Hematopoietic multipotent progenitor cell treated with erythropoietin and hydrocortisone succinate and interleukin-3 and kit ligand, for 17 days (in vitro differentiated cells): Measurements from ENCODE around the gene SIM2.

ENCODE experiments used
- DNase-seq: peaks from one replicate; pipeline ENCODE4 v3.0.0-alpha.2; 2015; ENCODE audit warnings: low spot score

SIM2 gene

DNA sequence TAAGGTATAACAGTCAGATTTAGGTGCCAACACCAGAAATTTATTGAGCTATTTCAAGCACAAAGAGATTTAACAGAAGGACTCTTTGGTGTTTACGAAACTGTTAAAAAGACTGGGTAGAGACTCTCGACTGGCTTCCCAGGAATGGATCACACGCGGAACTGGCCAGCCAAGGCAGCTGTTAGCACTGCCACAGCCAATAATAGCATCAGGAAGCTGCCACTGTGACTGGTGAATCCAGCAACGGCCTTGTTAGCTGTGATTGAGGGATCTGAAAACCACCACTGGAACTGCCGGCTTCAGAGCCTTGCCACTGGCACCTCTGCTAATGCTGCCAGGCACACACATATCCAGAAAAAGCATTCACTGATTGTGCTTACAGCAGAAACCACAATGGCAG is 10.6 kb upstream of the SIM2 start:
- DNase-seq: no peak

DNA sequence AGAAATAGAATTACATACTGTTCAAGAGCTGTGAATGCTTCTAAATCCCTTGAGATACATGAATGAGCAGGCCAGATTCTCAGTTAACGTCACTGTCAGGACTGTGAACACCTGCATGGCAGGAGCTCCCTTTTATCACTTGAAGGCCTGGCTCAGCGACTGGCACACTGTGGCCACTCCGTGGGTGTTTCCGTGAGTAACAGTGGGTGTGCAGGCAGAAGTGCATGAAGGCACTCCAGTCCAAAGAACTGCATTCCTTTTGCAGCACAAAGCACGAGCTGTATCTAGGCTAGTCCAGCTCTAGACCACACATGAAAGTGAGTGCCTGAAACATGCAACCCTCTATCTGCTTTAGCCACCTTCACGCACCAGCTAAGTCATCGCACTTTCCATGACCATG is 9.6 kb upstream of the SIM2 start:
- no peak for DNase-seq

DNA sequence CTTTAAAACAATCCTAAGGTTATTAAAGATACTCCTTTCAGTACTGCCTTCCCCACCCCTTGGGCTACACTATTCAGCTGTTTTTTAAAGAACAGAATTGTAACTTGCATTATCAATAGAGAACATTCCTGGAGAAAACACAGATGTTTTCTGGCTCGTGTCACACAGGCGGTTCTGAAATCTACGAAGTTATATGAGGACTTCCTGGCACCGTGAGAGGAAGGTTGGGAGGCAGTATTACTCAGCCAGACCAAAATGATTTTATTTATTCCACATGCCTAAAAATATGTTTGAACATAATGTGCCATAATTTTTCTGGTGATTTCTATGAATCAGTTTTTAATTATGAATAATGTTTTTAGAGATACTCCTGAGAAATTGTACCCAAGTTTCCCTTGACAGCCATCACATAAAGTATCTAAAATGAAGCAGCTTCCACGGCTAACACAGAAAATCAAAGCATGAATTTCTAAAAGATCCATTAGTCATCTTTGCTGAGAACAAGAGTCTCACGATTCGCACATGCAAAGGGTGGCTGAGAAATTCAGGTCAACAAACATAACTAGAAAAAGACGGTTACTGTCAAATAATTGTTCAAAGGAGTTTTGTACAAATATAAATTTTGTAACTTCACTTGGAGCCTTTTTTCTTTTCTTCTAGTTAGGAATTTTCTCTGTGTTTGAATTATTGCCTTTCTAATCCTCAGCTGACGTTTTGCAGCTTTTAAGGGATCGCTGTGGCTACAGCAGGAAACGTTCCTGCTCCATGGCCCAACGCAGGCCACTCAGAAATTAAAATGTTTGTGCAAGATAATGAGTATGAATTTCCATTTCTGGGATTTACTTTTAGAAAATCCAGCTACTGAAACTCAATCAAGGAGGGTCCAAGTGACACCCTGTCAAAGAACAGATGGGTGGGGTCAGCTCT is 8.0 kb upstream of the SIM2 start:
- DNase-seq: no peak

DNA sequence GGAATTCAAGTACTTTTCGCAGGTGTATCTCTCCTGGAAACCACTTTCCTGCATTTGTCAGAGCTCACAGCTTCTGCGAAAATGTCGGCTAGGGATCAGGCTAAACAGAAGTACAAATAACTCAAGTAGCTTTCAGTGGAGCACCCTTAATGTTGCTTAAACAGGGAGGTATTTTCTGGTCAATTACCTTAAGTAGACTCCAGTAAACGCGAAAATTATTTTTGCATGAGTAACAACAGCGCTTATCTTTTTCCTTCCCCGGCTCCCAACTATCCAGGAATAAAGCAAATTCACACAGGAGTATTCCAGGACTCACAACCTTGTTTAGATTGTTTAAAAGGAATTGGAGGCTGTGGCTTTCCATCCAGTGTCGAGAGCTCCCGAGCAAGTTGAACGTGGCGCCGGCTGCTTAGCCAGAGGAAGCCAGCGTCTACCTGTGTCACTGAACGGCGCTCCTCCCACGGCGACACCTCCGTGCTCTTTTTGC is 7.3 kb upstream of the SIM2 start:
- no peak for DNase-seq

DNA sequence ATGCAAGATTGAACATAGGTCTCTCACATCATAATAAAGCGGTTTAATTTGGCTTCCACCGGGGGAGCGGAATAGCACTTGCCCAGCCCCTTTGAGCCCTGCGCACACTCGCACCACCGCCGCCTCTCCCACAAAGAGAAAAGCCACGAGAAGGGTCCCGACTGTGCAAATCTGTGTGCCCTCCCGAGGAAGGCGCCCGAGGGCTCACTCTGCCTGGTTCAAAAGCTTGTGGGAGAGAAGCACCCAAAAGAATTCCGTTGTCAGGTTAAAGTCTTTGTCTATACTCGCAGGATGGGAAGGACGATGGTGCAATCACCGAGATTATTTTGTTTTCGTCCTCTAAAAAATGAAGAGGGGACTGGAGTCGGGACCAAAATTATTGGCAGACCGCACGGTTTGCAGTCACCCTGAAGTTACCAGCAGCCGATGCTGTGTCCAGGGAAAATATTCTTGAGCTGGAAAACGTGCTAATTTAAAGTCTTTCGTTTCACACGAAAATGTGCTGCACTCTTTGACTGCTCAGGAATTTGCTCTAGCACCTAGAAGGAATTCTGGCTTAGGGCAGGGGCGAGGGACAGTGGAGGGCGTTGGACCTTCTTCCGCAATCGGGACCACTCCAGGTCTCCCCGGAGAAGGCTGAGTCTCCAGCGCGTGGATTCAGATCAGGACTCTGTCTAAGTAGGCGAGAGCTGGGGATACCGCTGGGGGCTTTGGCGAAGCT is 6.6 kb upstream of the SIM2 start:
- no peak for DNase-seq

DNA sequence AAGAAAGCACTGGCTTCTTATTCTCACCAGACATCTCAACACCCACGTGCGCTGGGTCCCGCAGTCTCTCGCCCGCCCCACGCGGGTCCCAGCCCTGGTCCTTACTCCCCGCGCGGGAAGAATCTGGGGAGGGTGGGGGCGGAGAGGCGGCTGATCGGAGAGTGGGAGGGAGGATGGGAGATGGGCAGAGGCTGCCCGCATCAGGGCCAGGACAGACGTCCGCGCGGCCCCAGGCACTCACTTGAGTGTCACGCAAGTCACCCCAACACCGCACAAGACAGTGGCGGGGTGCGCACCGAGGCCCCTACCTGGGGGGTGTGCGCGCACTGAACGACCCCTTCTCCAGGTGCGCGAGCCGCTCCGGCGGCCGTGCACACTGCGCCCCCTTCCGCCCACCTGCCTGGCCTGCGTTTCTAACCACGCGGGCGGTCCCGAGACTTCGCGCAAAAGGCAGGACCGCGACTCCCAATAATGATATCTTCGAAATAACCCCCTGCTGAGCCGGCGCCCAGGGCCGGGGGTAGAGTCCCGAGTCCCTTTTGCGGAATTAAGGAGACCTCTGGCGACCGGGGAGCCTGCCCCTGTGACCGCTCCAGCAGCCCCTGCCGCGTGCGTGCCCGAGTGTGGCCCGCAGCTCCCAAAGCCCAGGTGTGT is 6.0 kb upstream of the SIM2 start:
- no peak for DNase-seq

DNA sequence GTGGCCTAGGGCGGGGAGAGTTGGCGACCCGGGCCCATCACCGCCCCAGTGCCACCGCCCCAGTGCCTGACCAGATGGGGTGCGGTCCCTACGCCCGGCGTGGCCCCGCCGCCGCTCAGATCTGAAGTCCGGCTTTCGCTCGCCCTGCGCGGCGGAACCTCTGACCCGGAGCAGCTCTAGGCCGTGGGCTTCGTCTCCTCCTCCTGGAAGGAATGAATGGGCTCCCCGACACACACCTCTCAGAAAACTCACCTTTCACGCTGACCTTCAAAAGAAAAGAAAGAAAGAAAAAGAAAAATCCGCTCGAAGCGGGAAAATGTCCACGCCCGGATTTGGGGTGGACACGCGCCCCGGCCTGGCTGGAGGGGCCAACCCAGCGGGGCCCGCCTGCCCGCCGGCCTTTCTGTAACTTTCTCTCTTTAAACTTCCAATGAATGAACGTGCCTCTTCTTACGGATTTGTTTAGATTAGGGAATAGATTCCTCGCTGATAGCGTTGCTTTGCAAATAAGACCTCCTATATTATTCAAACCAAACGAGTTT is 5.4 kb upstream of the SIM2 start:
- no peak for DNase-seq

DNA sequence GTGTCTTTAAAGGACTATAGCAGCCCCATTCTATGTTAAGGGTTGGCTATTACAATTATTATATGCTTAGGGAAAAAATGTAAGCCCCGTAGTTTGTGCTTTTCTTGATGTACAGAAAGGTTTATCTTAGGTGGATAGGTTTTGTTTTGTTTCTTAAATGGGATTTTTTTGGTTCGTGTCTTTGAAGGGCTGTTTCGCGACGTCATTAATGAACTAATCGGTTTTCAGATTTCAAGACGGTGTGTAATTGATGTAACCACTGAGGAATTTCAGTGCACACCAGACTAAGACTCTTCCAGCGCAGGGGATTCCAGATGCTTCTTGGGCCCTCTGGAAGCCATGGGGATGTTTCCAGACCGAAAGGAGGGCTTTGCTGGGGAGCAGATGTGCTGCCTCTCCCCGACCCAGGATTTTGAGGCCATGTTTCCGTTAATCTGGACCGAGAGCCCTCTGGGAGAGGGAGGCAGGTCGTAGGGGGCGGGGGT is 4.8 kb upstream of the SIM2 start:
- DNase-seq: no peak

DNA sequence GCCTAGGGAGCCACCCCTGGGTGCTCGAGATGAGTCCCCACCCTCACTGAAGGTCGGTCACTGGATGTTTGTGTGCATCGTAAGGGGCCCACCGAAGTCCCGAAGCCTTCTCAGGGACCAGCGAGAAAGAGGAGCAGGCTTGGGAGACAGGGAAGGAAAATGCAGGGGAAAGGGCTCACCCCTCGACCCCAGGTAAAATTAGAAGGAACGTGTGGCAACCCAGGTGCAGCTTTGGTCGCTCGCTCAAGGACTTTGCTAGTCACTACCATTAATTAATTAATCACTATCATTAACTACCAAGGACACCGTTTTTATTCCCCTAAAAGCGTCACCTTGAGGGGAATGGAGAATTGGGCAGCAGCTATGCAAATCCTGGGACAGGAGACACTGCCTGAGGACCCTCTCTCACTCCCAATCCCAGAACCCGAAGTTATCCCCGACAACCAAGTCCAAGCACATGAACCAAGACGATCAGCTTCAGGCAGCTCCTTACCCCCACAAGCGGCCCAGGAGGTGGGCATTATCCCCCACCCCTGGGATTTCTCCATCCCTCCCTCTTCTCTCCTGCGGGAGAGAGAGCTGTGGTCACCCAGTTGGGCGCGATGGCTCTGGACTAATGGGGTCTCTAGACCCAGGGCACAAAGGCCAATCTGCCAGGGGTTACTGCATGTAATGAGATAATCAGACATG is 4.2 kb upstream of the SIM2 start:
- no peak for DNase-seq

DNA sequence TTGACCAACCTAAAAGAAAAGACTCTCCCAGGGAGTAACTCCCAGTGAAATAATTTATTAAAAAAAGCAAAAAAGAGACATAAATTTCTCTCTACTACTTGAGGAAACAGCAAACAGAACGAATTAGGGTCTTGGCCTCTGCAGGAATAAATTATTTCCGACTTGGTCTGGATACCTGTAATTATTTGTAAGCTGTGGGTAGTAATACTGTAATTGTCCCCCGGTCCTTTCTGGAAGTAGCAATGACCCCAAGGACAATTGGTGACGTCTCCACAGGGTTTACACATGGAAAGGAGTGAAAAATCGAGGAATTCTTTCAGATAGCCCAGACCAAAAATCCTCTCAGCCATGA is 3.7 kb upstream of the SIM2 start:
- no peak for DNase-seq

DNA sequence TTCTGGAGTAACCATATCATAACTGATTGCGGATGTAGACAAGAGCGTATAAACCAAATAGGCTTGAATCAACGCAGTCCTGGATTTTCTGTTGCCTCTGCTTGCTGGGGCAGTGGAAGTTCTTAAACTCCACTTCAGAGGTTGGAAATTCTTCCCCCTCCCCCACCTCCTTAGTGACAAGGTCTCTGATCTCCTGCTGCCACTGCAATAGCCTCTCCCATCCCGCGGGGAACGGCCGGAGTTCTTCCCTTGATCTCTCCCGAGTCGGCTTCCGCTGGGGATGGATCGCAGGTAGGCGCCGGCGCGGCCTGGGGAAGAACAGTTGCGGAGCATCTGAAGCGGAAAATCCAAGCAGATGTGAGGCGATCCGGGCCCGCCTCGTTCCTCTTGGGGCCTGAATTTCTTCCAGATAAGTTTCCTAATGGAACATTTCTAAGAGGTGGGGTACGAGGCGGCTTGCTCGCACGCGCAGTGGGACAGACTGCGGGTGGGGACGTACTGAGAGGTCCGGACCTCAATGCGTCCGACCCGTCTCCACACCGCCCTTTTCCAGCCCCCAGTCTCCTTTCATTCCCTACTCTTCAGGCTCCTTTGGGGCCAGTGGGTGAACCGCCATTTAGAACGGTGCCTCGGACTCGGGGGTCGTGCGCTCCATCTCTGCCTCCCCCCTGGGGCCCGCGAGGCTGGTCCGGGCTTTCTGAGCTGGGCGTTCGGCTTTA is 3.1 kb upstream of the SIM2 start:
- no peak for DNase-seq

DNA sequence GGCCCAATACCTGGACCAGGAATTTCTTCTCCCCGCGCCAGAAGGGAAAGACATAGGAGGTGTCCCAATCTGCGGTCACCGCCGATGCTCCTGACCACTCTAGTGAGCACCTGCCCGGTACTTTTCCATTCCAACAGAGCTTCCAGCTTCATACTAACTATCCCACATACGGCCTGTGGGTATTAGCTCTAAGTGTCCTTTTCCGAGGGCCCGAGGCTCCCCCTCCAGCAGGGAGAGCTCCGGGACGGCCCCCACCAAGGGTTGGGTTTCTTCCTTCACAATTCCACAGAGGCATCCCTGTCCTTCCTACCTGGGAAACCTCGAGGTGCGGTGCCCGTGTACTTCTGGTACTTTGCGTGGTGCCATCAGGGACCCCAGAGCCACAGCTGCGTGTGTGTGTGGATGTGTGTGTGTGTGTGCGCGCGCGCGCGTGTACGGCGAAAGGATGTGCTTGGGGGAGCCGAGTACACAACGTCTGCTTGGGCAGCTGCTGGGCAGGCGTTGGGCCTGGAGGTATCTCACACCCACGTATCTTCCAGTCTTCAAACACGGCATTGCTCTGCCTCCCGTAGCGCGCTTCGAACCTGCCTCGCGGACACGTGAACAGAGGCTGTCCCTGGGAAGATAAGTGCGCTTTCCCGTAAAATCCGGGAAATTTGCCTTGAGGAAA is 2.4 kb upstream of the SIM2 start:
- DNase-seq: no peak

DNA sequence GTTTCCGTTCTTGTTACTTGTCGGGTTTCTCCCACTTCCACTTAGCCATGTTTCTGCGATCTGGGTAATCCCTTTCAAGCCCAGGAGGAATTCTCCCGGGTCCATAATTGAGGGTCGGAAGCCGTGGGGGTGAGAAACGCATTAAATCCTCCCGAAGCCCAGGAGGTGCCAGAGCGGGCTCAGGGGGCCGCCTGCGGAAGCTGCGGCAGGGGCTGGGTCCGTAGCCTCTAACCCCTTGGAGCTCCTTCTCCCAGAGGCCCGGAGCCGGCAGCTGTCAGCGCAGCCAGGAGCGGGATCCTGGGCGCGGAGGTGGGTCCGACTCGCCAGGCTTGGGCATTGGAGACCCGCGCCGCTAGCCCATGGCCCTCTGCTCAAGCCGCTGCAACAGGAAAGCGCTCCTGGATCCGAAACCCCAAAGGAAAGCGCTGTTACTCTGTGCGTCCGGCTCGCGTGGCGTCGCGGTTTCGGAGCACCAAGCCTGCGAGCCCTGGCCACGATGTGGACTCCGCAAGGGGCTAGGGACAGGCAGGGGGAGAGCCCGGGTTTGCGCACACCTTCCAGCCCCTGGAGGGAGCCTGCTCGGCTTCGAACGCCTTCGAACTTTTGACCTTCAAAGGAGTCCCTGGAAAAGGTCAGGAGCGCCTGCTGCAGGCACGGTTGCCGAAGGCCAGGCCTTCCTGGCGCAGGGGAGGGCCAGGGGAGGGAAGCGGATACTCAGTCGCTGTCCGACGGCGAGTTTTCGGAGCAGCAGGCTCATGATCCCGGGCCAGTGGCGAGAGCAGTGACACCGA is 1.7 kb upstream of the SIM2 start:
- no peak for DNase-seq

DNA sequence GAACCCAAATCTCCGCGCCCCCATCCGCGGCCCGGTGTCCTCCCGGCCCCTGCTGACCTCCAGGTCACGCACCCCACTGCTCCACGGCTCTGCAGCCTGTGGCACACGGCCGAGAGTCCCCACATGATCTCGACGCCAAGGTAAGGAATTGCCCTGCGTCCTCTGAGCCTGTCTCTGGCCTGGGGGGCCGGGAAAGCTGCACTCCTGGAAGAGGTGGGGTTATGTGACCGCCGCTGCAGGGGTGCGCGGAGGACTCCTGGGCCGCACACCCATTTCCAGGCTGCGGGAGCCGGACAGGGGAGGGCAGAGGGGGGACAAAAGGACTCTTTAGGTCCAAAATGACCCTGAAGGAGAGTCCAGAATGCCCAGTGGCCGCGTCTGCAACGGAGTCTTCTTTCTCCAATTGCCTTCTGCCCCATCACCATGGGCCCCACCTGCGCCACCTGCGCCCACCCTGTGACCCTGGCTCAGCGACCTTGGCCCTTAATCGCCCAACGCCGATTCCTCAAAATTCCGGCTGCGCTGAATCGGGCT is 997 bp upstream of the SIM2 start:
- no peak for DNase-seq

DNA sequence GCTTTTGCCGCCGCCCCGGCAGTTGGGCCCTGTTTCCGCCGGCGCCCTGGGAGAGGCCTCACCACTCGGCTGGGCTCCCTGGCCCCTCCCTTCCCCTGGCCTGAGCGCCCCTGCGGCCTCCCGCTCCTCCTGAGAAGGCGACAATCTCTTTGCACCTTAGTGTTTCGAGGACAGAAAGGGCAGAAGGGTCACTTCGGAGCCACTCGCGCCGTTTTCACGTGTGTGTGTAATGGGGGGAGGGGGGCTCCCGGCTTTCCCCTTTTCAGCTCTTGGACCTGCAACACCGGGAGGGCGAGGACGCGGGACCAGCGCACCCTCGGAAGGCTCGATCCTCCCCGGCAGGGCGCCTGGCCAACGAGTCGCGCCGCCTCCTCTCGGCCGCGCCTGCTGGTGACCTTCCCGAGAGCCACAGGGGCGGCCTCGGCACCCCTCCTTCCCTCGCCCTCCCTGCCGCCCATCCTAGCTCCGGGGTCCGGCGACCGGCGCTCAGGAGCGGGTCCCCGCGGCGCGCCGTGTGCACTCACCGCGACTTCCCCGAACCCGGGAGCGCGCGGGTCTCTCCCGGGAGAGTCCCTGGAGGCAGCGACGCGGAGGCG is 432 bp upstream of the SIM2 start:
- DNase-seq: no peak

DNA sequence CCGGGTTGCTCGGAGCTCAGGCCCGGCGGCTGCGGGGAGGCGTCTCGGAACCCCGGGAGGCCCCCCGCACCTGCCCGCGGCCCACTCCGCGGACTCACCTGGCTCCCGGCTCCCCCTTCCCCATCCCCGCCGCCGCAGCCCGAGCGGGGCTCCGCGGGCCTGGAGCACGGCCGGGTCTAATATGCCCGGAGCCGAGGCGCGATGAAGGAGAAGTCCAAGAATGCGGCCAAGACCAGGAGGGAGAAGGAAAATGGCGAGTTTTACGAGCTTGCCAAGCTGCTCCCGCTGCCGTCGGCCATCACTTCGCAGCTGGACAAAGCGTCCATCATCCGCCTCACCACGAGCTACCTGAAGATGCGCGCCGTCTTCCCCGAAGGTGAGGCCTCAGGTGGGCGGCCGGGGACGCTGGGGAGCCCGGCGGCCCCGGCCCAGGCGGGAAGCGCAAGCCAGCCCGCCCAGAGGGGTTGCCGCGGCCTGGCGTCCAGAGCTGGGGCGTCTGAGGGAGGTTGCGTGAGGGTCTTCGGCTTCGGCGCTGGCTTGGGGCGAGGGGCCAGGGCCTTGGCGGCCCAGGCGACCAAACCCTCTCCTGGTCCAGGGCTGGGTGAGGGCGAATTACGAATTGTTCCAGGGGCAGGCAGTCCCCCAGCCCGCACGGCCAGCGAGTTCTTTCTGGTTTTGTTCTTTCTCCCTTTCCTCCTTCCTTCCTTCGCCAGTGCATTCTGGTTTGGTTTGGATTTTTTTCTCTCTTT is 805 bp downstream of the SIM2 start:
- no peak for DNase-seq

DNA sequence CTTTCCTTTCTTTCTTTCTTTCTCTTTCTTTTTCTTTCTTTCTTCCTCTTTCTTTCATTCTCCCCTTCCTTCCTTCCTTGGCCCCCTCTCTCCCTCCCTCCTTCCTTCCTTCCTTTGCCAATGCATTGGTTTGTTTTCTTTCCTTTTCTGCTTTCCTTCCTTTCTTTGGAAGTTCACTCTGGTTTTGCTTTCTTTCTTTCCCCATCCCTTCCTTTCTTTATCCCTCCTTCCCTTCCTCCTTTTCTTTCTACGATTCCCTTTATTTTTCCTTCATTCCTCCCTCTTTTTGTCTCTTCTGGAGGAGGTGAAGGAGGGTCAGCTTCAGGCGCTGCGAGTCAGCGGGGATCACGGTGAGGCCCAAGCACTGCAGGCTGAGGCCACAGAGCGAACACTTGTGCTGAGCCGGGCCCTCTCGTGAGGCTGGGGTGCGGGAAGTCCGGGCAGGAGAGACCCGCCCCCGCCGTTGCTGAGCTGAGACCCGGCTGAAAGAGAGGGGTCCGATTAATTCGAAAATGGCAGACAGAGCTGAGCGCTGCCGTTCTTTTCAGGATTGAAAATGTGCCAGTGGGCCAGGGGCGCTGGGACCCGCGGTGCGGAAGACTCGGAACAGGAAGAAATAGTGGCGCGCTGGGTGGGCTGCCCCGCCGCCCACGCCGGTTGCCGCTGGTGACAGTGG is 1.5 kb downstream of the SIM2 start:
- no peak for DNase-seq
